T-helper 1 cell treated with Interleukin-12 subunit alpha and Interleukin-12 subunit beta and Interleukin-4 antibody, amounts not matched to agents 30 ng/mL and 1 ng/mL, for 36 hours (primary cell): ENCODE data around the gene CYTH4. TPM values are rescaled to one million over a fixed set of nuclear protein-coding genes. Genes with fewer than 3 reads are reported as not detected.

ENCODE experiments used
- intact Hi-C: fragments of 100-400 bp; cut with micrococcal nuclease; formaldehyde crosslinking; loops from one replicate; pipeline ENCODE4 v1.15.1; 2024
- total RNA-seq: library from RNA; stranded (reverse); gene quantifications from 2 replicates; pipeline ENCODE4 v1.2.3, GENCODE V29; 2022

Gene CYTH4
- total RNA-seq, 1 donor from 2014 or later, result 148 TPM

- intact Hi-C loops, result no loop called here
These were observed 2.6 kb downstream of the CYTH4 start for GRCh38 chr22:37284805-37285355.

DNA sequence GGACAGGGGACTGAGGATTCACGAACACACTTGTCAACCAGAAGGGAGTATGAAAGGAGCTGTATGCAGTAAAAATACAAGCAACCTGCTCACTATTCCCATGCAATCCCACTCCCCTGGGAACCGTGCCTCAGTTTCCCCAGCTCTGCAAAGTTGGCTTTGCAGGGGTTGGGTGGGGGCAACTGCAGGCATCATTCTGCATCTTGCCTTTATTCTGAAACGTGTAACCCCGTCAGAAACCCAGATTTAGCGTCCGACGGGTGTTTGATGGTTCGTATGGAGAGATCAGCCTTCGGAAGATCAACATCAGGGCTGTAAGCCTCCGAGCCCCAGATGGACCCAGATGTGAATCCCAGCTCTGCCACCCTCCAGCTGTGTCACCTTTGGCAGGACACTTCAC, 3.6 kb downstream of the CYTH4 start:
- intact Hi-C loops, result no loop called here

DNA sequence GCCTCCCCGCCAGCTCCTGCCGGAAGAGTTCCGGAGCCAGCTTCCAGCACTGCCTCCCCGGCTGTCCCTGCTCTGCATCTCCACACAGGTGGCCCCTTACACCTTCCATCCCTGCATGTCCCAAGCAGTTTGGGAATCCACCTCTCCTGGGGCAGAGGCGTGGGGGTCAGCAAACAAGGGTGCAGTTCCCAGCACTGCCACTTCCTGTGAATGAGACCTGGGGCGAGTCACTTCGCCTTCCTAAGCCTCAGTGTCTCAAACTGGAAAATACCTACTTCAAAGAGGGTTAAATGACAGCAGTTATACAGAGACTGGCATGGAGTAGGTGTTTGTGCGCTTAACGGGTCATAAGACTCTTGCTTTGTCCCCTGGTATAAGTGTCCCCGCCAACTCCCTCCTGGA, 5.2 kb downstream of the CYTH4 start:
- intact Hi-C loops, result no loop called here

GRCh38 chr22:37288521-37288920, 6.2 kb downstream of the CYTH4 start:
- intact Hi-C loops, result no loop called here

DNA sequence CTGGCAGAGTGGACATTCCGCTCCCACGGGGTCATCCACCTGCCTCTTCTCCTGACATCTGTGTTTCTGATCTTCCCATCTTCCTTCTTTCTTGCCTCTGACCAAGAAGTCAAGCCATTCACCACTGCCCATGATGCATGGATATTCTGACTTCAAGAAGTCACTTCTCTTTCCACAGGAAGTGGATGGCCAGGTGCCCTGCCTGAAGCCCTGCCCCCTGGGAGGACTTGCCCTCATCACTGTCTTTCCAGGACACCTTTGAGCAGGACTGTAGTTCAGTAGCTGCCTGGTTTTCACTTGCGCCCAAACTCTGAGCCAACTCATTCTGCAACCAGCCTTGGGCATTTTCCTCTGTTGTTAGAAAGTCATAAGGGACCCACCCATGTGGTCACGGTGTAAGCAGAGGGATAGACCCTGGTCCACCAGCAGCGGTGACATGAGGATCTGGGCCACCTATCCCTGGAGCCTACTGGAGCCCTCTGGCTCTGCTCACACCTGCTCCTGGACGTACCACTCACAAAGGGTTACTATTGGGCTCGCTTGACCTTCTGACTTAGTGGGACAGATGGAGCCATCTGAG, 6.9 kb downstream of the CYTH4 start:
- intact Hi-C loops, result no loop called here

GRCh38 chr22:37290737-37291136, 8.4 kb downstream of the CYTH4 start:
- intact Hi-C loops, result no loop called here

DNA sequence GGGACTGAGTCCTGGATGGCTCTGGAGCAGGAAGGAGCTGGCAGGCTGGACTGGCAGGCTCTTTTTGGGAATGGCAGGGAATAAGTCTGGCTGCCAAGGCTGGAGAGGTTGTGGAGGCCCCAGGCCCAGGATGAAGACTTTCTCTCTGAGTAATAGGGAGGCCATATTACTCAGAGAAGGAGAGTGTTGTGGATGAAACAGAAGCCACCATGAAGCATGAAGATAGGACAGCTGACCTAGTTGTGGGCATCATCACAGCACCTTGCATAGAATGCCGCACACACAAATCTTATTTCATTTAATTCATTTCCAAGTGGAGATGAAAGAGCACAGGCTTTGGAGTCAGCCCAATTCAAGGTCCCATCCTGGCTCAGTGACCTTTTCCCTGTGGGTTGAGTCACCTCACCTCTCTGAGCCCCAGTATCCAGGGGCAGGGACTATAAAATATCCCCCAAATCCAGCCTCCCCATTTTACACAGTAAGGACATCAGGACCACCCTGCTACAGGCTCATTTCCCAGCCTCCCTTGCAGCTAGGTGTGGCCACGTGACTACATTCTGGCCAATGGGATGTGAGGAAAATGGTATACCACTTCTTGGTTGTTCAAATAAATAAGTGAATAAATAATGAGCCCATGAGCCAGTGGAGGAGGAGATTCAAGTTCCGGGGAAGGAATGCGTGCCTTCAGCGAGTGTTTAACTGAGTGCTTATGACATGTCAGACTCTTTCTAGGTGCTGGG, 9.4 kb downstream of the CYTH4 start:
- intact Hi-C loops, result no loop called here

- intact Hi-C loops, result no loop called here
These were observed 10.3 kb downstream of the CYTH4 start for GRCh38 chr22:37292641-37293040.

GRCh38 chr22:37293172-37293571, 10.9 kb downstream of the CYTH4 start:
- intact Hi-C loops, result no loop called here

DNA sequence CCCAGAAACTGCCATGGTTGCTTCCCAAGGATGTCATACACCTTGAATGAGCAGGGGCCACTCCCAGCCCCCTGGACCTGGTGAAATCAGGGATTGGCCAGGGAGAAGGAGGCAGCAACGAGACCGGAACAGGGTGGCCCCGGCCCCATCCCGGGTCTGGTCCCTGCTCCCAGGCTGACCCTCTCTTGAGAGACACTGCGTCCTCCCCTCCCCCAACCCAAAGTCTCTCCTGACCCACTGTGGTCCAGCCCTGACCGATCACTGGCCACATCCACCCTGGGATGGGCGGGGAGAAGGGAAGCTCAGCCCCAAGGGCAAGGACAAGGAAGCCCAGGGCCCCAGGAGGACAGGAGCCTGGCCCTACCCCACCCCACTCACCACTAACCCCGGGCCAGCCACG, 12.4 kb downstream of the CYTH4 start:
- intact Hi-C loops, result no loop called here

- intact Hi-C loops, result no loop called here
These were observed 13.0 kb downstream of the CYTH4 start for GRCh38 chr22:37295213-37295886.

DNA sequence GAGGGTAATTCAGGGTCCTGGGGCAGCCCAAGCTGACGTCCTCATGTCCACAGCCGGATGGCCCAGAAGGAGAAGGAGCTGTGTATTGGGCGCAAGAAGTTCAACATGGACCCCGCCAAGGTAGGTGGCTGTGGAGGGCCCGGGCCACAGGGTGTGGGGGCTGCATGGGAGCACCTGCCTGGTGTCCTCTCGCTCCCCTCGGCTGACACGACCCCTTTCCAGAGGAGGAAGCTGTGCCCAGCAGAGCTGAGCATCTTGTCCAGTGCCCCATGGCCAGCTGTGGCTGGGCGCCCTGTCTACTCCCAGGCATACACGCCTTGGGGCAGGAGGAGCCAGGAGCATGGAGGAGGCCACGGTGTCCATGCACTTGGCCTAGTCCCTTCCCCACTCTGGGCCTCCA, 13.6 kb downstream of the CYTH4 start:
- intact Hi-C loops, result no loop called here

- intact Hi-C loops, result no loop called here
These were observed 16.6 kb downstream of the CYTH4 start for GRCh38 chr22:37298748-37299495.

DNA sequence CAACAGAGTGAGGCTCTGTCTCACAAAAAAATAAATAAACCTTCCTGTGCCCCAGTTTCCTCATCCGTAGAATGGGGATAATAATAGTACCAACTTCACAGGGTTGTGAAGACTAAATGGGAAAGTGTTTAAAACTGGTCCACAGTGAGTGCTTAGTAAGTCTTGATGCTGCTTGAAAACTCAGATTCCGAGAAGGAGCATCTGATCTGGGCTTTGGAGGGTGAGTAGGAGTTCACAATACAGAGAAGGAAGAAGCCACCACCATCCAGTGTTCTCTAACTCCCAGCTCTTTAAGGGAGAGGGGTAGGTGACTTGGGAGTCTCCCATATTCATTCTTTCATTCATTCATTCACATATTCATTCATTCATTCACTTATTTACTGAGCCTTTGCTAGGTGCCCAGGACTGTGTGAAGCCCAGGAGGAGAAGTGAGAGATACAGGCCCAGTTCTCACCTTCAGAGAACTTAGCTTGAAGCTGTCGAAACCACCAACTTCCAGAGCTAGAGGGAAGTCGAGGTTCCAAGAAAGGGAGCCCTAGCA, 17.7 kb downstream of the CYTH4 start:
- intact Hi-C loops, result no loop called here

GRCh38 chr22:37300551-37301017, 18.3 kb downstream of the CYTH4 start:
- intact Hi-C loops, result no loop called here

DNA sequence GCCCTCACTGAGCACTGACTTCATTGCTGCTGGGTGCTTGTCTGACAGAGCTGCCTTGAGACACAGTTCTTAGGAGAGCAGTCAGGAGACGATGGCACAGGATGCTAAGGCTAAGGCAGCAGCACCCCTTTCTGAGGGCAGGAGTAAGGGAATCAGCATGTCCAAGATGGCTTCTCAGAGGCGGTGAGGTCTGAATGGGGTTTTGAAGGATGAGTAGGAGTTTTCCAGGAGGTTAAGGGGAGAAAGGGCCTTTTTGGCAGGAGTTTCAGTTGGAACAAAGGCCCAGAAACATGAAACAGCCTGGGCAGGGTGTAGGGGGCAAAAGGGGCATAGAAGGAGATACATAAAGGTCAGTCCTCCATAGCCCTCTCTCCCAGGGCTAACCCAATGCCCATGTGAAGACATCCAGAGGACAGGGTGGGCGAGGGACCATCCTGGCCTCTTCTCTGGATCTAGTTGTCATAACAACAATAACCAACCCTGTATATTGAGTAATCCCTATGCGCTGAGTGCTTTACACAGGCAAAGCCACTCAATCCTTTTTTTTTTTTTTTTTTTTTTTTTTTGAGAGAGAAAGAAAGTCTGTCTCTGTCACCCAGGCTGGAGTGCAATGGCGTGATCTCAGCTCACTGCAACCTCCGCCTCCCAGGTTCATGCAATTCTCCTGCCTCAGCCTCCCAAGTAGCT, 19.0 kb downstream of the CYTH4 start:
- intact Hi-C loops, result no loop called here

GRCh38 chr22:37302674-37303555, 20.6 kb downstream of the CYTH4 start:
- intact Hi-C loops, result no loop called here

- intact Hi-C loops, result no loop called here
These were observed 21.5 kb downstream of the CYTH4 start for GRCh38 chr22:37303821-37304274.

DNA sequence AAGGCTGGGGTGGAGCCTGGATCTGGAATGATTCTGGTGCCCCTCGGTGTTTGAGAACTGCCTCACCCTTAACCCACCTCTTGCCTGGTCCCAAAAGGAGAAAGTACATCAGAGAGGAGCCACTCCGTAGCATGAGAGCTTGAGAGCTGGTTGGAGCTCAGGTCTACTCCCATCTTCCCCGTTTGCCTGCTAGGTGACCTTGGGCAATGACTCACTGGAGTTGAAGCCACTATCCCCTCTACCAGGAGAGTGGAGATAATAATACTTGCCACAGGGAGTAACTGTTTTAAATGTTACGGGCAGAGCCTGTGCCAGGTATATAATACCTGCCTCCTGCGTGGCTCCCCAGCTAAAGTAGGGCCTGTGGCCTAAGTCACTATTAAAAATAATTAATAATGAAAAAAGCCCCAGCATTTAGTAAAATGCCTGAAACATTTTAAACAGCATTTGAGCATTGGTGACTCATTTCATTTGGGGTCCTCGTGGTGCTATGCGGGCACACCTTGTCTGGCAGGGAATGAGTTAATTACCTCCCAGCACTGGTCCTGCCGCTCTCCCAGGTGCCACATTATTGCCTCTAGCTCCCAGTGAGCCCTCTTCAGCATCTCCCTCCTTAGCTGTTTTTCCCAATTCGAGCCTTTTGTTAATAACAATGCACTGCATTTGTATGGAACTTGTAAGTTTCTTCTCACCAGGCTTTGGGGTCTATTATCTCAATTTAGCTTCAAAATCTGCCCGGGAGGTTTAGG, 22.5 kb downstream of the CYTH4 start:
- intact Hi-C loops, result no loop called here
